Measurements from ENCODE around the gene ZNF213. TPM values are rescaled to one million over a fixed set of nuclear protein-coding genes. Genes with fewer than 3 reads are reported as not detected.

The ZNF213 gene
- total RNA-seq, 1 experiment from 2014 or later, result 15.9 TPM

- intact Hi-C loops (cut with micrococcal nuclease; ENCODE audit: unreplicated experiment), result no loop called here
- Histone ChIP-seq H3K27ac (no peak overlapping the region), H3K4me1 (replicated peaks; ENCODE audit: insufficient read depth) (peaks cover 6% of the 10 kb centered on the region), H3K36me3 (ENCODE audit: low read depth) (no peaks in the 10 kb centered on the region), H3K4me2 (no peak overlapping the region), H3K9me2 (ENCODE audit: insufficient read depth) (no peaks in the 10 kb centered on the region), H3K4me3 (no peak overlapping the region), H3F3A (ENCODE audit: insufficient read depth, low read depth) (peaks cover 27% of the 10 kb centered on the region), H3K79me2 (ENCODE audit: low read depth) (no peaks in the 10 kb centered on the region), H4K20me1 (ENCODE audit: insufficient read depth) (no peaks in the 10 kb centered on the region), H3K9me3 (ENCODE audit: insufficient read depth, low read depth) (no peaks in the 10 kb centered on the region), H2AFZ (no peak overlapping the region), H3K27me3 (ENCODE audit: insufficient read depth, low read depth) (no peaks in the 10 kb centered on the region)
- POLR2A ChIA-PET (ENCODE audit: unreplicated experiment), result interaction anchor here (0.6 to 0.7 kb wide), 2 partner anchors 8 to 106 kb away, joined by 7 to 10 read pairs; no protein-coding TSS in a partner anchor
- TF ChIP-seq EZH2 (IDR thresholded peaks at IDR 0.05; ENCODE audit: low read depth), result no peak
- TF ChIP-seq CTCF (conservative IDR thresholded peaks at IDR 0.05), result no peak
- CTCF ChIA-PET, result no interaction called here
- DNase-seq, result no peak
- BruUV-seq (replicated peaks), result no TSS peak
Observed at GRCh38 chr16:3147757-3148104, 12.9 kb downstream of the ZNF213 start.

- Histone ChIP-seq H3K4me3 (peak overlapping the region; percentile 99; the same call in 1 of the 2 replicates), H3K27ac (no peak overlapping the region), H3K9me2 (ENCODE audit: insufficient read depth) (no peaks in the 10 kb centered on the region), H2AFZ (no peak overlapping the region), H3K36me3 (ENCODE audit: low read depth) (no peaks in the 10 kb centered on the region), H3K4me1 (replicated peaks; ENCODE audit: insufficient read depth) (peaks cover 6% of the 10 kb centered on the region), H3F3A (ENCODE audit: insufficient read depth, low read depth) (peaks cover 35% of the 10 kb centered on the region), H3K9me3 (ENCODE audit: insufficient read depth, low read depth) (no peaks in the 10 kb centered on the region), H4K20me1 (ENCODE audit: insufficient read depth) (no peaks in the 10 kb centered on the region), H3K79me2 (ENCODE audit: low read depth) (no peaks in the 10 kb centered on the region), H3K4me2 (peak overlapping the region; percentile 97), H3K27me3 (ENCODE audit: insufficient read depth, low read depth) (no peaks in the 10 kb centered on the region)
- BruUV-seq (replicated peaks), result no TSS peak
- TF ChIP-seq CTCF (conservative IDR thresholded peaks at IDR 0.05) (no peak), EZH2 (IDR thresholded peaks at IDR 0.05; ENCODE audit: low read depth) (no peak)
- peak in 1 of 2 experiments; percentile 30 for DNase-seq
- ChIA-PET CTCF (no interaction called here), POLR2A (ENCODE audit: unreplicated experiment) (interaction anchor here (0.6 to 0.7 kb wide), 2 partner anchors 9 to 106 kb away, joined by 7 to 10 read pairs; no protein-coding TSS in a partner anchor)
- intact Hi-C loops (cut with micrococcal nuclease; ENCODE audit: unreplicated experiment), result no loop called here
Observed at GRCh38 chr16:3148256-3149192, 13.7 kb downstream of the ZNF213 start.

- H3K27ac ChIP-seq, result peak overlapping the region; percentile 75; the same call in 1 of the 2 replicates
- H3K36me3 ChIP-seq (ENCODE audit: low read depth), result no peaks in the 10 kb centered on the region
- no peaks in the 10 kb centered on the region for H3K27me3 ChIP-seq (ENCODE audit: insufficient read depth, low read depth)
- intact Hi-C loops (cut with micrococcal nuclease; ENCODE audit: unreplicated experiment), result no loop called here
- DNase-seq, result peak in 1 of 2 experiments; percentile 28
- peak overlapping the region; percentile 97 for H3K4me2 ChIP-seq
- BruUV-seq (replicated peaks), result no TSS peak
- no peak overlapping the region for H2AFZ ChIP-seq
- ChIA-PET CTCF (no interaction called here), POLR2A (ENCODE audit: unreplicated experiment) (interaction anchor here (2.2 kb wide), 1 partner anchor 14 kb away, joined by 37 read pairs; the partner anchor contains the start of gene ZNF213)
- no peak for TF ChIP-seq EZH2 (IDR thresholded peaks at IDR 0.05; ENCODE audit: low read depth)
- no peak for TF ChIP-seq CTCF (conservative IDR thresholded peaks at IDR 0.05)
- no peaks in the 10 kb centered on the region for H4K20me1 ChIP-seq (ENCODE audit: insufficient read depth)
- peaks cover 6% of the 10 kb centered on the region for H3K4me1 ChIP-seq (replicated peaks; ENCODE audit: insufficient read depth)
- H3K4me3 ChIP-seq, result peak overlapping the region; percentile 99; the same call in 1 of the 2 replicates
- H3F3A ChIP-seq (ENCODE audit: insufficient read depth, low read depth), result peaks cover 38% of the 10 kb centered on the region
- H3K9me3 ChIP-seq (ENCODE audit: insufficient read depth, low read depth), result no peaks in the 10 kb centered on the region
- no peaks in the 10 kb centered on the region for H3K79me2 ChIP-seq (ENCODE audit: low read depth)
- H3K9me2 ChIP-seq (ENCODE audit: insufficient read depth), result no peaks in the 10 kb centered on the region
Observed at GRCh38 chr16:3149193-3149530, 14.3 kb downstream of the ZNF213 start.
